Astrocyte (in vitro differentiated cells and primary cell): ENCODE measurements around the gene TEX2.

ENCODE experiments used
- EZH2 ChIP-seq: IDR thresholded peaks from 2 replicates; pipeline ENCODE4 v1.6.1; 2012; ENCODE audit warnings: mild to moderate bottlenecking, low read length, inconsistent platforms; ENCODE audit not compliant: insufficient read depth
- TF ChIP-seq, protein P1 (sequence below): IDR thresholded peaks from 2 replicates; pipeline ENCODE4 v1.5.1; 2011; ENCODE audit warnings: low read depth, mild to moderate bottlenecking, inconsistent platforms, low read length, moderate library complexity; ENCODE audit not compliant: insufficient read depth

GRCh38 chr17:64234961-64235360, 28.1 kb downstream of the TEX2 start:
- TF ChIP-seq, protein P1, sequence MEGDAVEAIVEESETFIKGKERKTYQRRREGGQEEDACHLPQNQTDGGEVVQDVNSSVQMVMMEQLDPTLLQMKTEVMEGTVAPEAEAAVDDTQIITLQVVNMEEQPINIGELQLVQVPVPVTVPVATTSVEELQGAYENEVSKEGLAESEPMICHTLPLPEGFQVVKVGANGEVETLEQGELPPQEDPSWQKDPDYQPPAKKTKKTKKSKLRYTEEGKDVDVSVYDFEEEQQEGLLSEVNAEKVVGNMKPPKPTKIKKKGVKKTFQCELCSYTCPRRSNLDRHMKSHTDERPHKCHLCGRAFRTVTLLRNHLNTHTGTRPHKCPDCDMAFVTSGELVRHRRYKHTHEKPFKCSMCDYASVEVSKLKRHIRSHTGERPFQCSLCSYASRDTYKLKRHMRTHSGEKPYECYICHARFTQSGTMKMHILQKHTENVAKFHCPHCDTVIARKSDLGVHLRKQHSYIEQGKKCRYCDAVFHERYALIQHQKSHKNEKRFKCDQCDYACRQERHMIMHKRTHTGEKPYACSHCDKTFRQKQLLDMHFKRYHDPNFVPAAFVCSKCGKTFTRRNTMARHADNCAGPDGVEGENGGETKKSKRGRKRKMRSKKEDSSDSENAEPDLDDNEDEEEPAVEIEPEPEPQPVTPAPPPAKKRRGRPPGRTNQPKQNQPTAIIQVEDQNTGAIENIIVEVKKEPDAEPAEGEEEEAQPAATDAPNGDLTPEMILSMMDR: no peak
- no peak for TF ChIP-seq EZH2
